GM23248 (cell line): ENCODE measurements around the gene TTC8. TPM values are rescaled to one million over a fixed set of nuclear protein-coding genes. Genes with fewer than 3 reads are reported as not detected.

Experiments
- DNase-seq: peaks from one replicate; pipeline ENCODE4 v3.0.0-alpha.2; 2015
- H2AFZ ChIP-seq: fragments of 200-600 bp; sonication (generic); 2 replicates; pipeline ENCODE4 v1.6.1; 2016; ENCODE audit warnings: antibody characterized with exemption
- H3F3A ChIP-seq: fragments of 200-600 bp; sonication (generic); 2 replicates; pipeline ENCODE4 v1.6.1; 2016; ENCODE audit warnings: mild to moderate bottlenecking, antibody characterized with exemption, mixed run types; ENCODE audit not compliant: insufficient read depth
- H3K27ac ChIP-seq: fragments of 200-600 bp; sonication (generic); 2 replicates; pipeline ENCODE4 v1.5.1; 2016; ENCODE audit warnings: mild to moderate bottlenecking
- H3K27me3 ChIP-seq: fragments of 200-600 bp; sonication (generic); replicated peaks from 2 replicates; pipeline ENCODE4 v1.6.1; 2016; ENCODE audit warnings: mild to moderate bottlenecking; ENCODE audit not compliant: insufficient read depth
- H3K36me3 ChIP-seq: fragments of 200-600 bp; sonication (generic); 2 replicates; pipeline ENCODE4 v1.6.1; 2016; ENCODE audit warnings: low read depth, mild to moderate bottlenecking
- H3K4me1 ChIP-seq: fragments of 200-600 bp; sonication (generic); 2 replicates; pipeline ENCODE4 v1.6.1; 2016; ENCODE audit warnings: mild to moderate bottlenecking; ENCODE audit not compliant: insufficient read depth
- H3K4me2 ChIP-seq: fragments of 200-600 bp; sonication (generic); one replicate; pipeline ENCODE4 v1.6.1; 2016; ENCODE audit warnings: mild to moderate bottlenecking; ENCODE audit not compliant: unreplicated experiment
- H3K4me3 ChIP-seq: fragments of 200-600 bp; sonication (generic); 2 replicates; pipeline ENCODE4 v1.5.1; 2016; ENCODE audit warnings: mild to moderate bottlenecking
- H3K79me2 ChIP-seq: fragments of 200-600 bp; sonication (generic); 2 replicates; pipeline ENCODE4 v1.6.1; 2016; ENCODE audit warnings: mild to moderate bottlenecking; ENCODE audit not compliant: insufficient read depth
- H3K9ac ChIP-seq: fragments of 200-600 bp; sonication (generic); 2 replicates; pipeline ENCODE4 v1.6.1; 2016; ENCODE audit warnings: mild to moderate bottlenecking
- H3K9me2 ChIP-seq: fragments of 200-600 bp; sonication (generic); 2 replicates; pipeline ENCODE4 v1.6.1; 2016; ENCODE audit warnings: mixed run types, mild to moderate bottlenecking, moderate library complexity; ENCODE audit not compliant: insufficient read depth
- H3K9me3 ChIP-seq: fragments of 200-600 bp; sonication (generic); one replicate; pipeline ENCODE4 v1.6.1; 2017; ENCODE audit warnings: low read depth
- H4K20me1 ChIP-seq: fragments of 200-600 bp; sonication (generic); 2 replicates; pipeline ENCODE4 v1.6.0; 2016; ENCODE audit not compliant: insufficient read depth
- EZH2 ChIP-seq: fragments of 200-600 bp; sonication (generic); IDR thresholded peaks from 2 replicates; pipeline ENCODE4 v1.6.1; 2018; ENCODE audit warnings: antibody characterized with exemption, mild to moderate bottlenecking; ENCODE audit not compliant: insufficient read depth, poor library complexity, severe bottlenecking
- EZH2phosphoT487 ChIP-seq: fragments of 200-600 bp; sonication (generic); IDR thresholded peaks from 2 replicates; pipeline ENCODE4 v1.6.1; 2018; ENCODE audit warnings: antibody characterized with exemption, moderate library complexity, mild to moderate bottlenecking, low read depth; ENCODE audit not compliant: insufficient read depth
- WGBS, 2 experiments: methylation state at CpG; one replicate each; pipeline ENCODE4 v1.1.6; 2015 to 2017; ENCODE audit warnings: low lambda C conversion rate in 2 of 2, low coverage in 1 of 2; ENCODE audit errors: missing lambda C conversion rate in 2 of 2; 5-methylcytosine and 5-hydroxymethylcytosine counted together
- in situ Hi-C: fragments of 300-500 bp; cut with MboI; formaldehyde crosslinking; loops from 2 replicates; pipeline ENCODE4 v1.15.0; 2020
- polyA plus RNA-seq: library from polyadenylated mRNA; unstranded; fragments of >200 nt; fragmentation: Nextera tagmentation; extraction: Ambion mirVana; gene quantifications from 2 replicates; pipeline ENCODE4 v1.2.1, GENCODE V29; 2016
- total RNA-seq: library from RNA; depleted of rRNA; stranded (reverse); fragments of >200 nt; shearing (Covaris generic); gene quantifications from 2 replicates; pipeline ENCODE4 v1.2.3, GENCODE V29; 2014

TTC8 gene
- total and polyA plus RNA-seq, 2 experiments from 2014 or later: 38.3 to 49.4 TPM

GRCh38 chr14:88904206-88904647 lies 79.8 kb downstream of the TTC8 start:
- H3K9me3 ChIP-seq: no peaks in the 10 kb centered on the region
- no peak overlapping the region for H2AFZ ChIP-seq
- H4K20me1 ChIP-seq: no peaks in the 10 kb centered on the region
- H3K27me3 ChIP-seq: no peaks in the 10 kb centered on the region; the same call in 1 of the 2 replicates
- WGBS, 2 experiments: 31 to 41% methylated on average over 3 of the region's 3 CpGs
- no peak for TF ChIP-seq EZH2
- no peak for TF ChIP-seq EZH2phosphoT487
- no peaks in the 10 kb centered on the region for H3F3A ChIP-seq
- in situ Hi-C loops: no loop called here
- no peak overlapping the region for H3K4me2 ChIP-seq
- no peak for DNase-seq
- no peak overlapping the region for H3K27ac ChIP-seq
- no peaks in the 10 kb centered on the region for H3K79me2 ChIP-seq
- no peak overlapping the region for H3K9ac ChIP-seq
- H3K9me2 ChIP-seq: no peaks in the 10 kb centered on the region
- H3K4me3 ChIP-seq: no peak overlapping the region
- no peaks in the 10 kb centered on the region for H3K36me3 ChIP-seq
- no peaks in the 10 kb centered on the region for H3K4me1 ChIP-seq

GRCh38 chr14:88904864-88905263 lies 80.4 kb downstream of the TTC8 start:
- Histone ChIP-seq H3K79me2 (no peaks in the 10 kb centered on the region), H3K36me3 (no peaks in the 10 kb centered on the region)
- no peak for TF ChIP-seq EZH2phosphoT487
- no peak for TF ChIP-seq EZH2

GRCh38 chr14:88908216-88908615 lies 83.8 kb downstream of the TTC8 start:
- H3K4me2 ChIP-seq: no peak overlapping the region
- H3K79me2 ChIP-seq: no peaks in the 10 kb centered on the region
- no peaks in the 10 kb centered on the region for H3K9me3 ChIP-seq
- H3K36me3 ChIP-seq: no peaks in the 10 kb centered on the region
- H3K9ac ChIP-seq: no peak overlapping the region
- no peak overlapping the region for H3K4me3 ChIP-seq
- no peaks in the 10 kb centered on the region for H3K4me1 ChIP-seq
- H3F3A ChIP-seq: no peaks in the 10 kb centered on the region
- DNase-seq: no peak
- H3K9me2 ChIP-seq: no peaks in the 10 kb centered on the region
- H4K20me1 ChIP-seq: no peaks in the 10 kb centered on the region
- H3K27ac ChIP-seq: no peak overlapping the region
- in situ Hi-C loops: no loop called here
- TF ChIP-seq EZH2phosphoT487 (no peak), EZH2 (no peak)
- 0% methylated on average over 1 of the region's 1 CpG for WGBS, 2 experiments
- H2AFZ ChIP-seq: no peak overlapping the region
- no peaks in the 10 kb centered on the region; the same call in 1 of the 2 replicates for H3K27me3 ChIP-seq

More at GRCh38 chr14:88904864-88905263, 80.4 kb downstream of the TTC8 start:
- H4K20me1 ChIP-seq: no peaks in the 10 kb centered on the region
- H3K4me3 ChIP-seq: no peak overlapping the region
- no peaks in the 10 kb centered on the region for H3K9me3 ChIP-seq
- H3K4me2 ChIP-seq: no peak overlapping the region
- no peak overlapping the region for H3K9ac ChIP-seq
- no peak overlapping the region for H2AFZ ChIP-seq
- no peak overlapping the region for H3K27ac ChIP-seq
- H3K9me2 ChIP-seq: no peaks in the 10 kb centered on the region
- H3K4me1 ChIP-seq: no peaks in the 10 kb centered on the region
- 66% methylated on average over 5 of the region's 5 CpGs for WGBS, 2 experiments
- no peaks in the 10 kb centered on the region; the same call in 1 of the 2 replicates for H3K27me3 ChIP-seq
- in situ Hi-C loops: no loop called here
- DNase-seq: peak; percentile 26
- H3F3A ChIP-seq: no peaks in the 10 kb centered on the region

- H3K4me1 ChIP-seq: no peaks in the 10 kb centered on the region
- no peak for DNase-seq
- no peaks in the 10 kb centered on the region for H3K9me2 ChIP-seq
- no peak overlapping the region for H3K4me2 ChIP-seq
- no peaks in the 10 kb centered on the region for H3K36me3 ChIP-seq
- H3F3A ChIP-seq: no peaks in the 10 kb centered on the region
- H3K27ac ChIP-seq: no peak overlapping the region
- H3K4me3 ChIP-seq: no peak overlapping the region
- WGBS, 2 experiments: 42 to 58% methylated on average over 6 of the region's 6 CpGs
- no peak overlapping the region for H3K9ac ChIP-seq
- no peak for TF ChIP-seq EZH2
- no peak for TF ChIP-seq EZH2phosphoT487
- H3K9me3 ChIP-seq: no peaks in the 10 kb centered on the region
- H2AFZ ChIP-seq: no peak overlapping the region
- H4K20me1 ChIP-seq: no peaks in the 10 kb centered on the region
- no peaks in the 10 kb centered on the region for H3K79me2 ChIP-seq
- in situ Hi-C loops: no loop called here
- H3K27me3 ChIP-seq: peaks cover 8% of the 10 kb centered on the region
Observed at GRCh38 chr14:88910386-88910785, 85.9 kb downstream of the TTC8 start.

- in situ Hi-C loops: no loop called here
- no peak overlapping the region for H3K4me3 ChIP-seq
- H3K79me2 ChIP-seq: no peaks in the 10 kb centered on the region
- H3K27ac ChIP-seq: no peak overlapping the region
- H3K9me3 ChIP-seq: no peaks in the 10 kb centered on the region
- H2AFZ ChIP-seq: no peak overlapping the region
- H3K36me3 ChIP-seq: no peaks in the 10 kb centered on the region
- H3F3A ChIP-seq: no peaks in the 10 kb centered on the region
- WGBS, 2 experiments: 30 to 32% methylated on average over 4 of the region's 4 CpGs
- H3K27me3 ChIP-seq: peaks cover 8% of the 10 kb centered on the region
- no peaks in the 10 kb centered on the region for H3K9me2 ChIP-seq
- no peaks in the 10 kb centered on the region for H4K20me1 ChIP-seq
- no peak for DNase-seq
- TF ChIP-seq EZH2: no peak
- no peak for TF ChIP-seq EZH2phosphoT487
- H3K4me2 ChIP-seq: no peak overlapping the region
- H3K9ac ChIP-seq: no peak overlapping the region
- no peaks in the 10 kb centered on the region for H3K4me1 ChIP-seq
Observed at GRCh38 chr14:88911809-88912208, 87.4 kb downstream of the TTC8 start.
